ENCODE measurements around the gene MKRN2.
"Not testable (repeated sequence)": the region's sequence is repeated elsewhere in the genome, so short reads cannot be mapped to it uniquely, and the experiment has no call there.

Gene MKRN2

DNA sequence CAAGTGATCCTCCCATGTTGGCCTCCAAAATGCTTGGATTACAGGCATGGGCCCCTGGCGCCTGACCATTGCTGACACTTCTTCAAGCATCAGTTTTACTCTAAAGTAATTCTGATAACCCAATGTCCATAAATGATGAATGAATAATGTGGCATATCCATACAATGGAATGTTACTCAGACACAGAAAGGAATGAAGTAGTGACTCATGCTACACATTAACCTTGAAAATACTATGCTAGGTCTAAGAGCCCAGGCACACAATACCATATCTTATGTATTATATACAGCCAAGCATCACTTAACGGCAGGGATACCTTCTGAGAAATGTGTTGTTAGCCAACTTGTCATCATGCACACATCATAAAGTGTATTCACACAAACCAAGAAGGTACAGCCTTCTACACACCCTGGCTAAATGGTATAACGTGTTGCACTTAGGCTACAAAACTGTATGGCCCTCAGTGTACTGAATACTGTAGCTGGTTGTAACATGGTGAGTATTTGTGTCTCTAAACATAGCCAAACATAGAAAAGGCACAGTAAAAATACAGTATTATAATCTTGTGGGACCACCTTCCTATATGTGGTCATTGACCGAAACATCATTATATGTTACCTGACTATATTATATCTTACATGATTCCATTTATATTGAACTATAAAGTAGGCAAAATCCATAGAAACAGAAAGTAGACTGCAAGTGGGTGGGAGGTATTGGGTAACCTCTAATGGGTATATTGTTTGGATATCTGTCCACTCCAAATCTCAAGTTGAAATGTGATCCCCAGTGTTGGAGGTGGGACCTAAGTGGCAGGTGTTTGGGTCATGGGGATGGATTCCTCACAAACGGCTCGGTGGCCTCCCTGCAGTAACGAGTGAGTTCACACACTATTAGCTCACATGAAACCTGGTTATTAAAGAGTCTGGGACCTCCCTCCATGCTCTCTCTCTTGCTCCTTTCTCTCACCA, 31.4 kb downstream of the MKRN2 start:
- no peak for DNase-seq (ENCODE audit: low spot score)

DNA sequence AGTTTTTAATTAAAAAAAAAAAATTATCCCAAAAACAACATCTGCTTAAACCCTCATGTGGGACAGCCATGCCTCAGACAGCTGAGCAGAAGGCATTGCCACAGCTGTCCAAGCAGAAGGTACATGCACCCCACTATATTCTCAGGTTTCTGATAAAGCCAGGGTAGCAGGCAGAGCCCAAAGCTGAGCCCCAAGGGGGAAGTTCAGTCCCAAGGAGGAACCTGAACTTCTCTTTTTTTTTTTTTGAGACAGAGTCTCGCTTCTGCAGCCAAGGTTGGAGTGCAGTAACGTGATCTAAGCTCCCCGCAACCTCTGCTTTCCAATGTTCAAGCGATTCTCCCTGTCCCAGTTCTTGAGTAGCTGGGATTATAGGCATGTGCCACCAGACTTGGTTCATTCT, 33.2 kb downstream of the MKRN2 start:
- DNase-seq (ENCODE audit: low spot score) = no peak

DNA sequence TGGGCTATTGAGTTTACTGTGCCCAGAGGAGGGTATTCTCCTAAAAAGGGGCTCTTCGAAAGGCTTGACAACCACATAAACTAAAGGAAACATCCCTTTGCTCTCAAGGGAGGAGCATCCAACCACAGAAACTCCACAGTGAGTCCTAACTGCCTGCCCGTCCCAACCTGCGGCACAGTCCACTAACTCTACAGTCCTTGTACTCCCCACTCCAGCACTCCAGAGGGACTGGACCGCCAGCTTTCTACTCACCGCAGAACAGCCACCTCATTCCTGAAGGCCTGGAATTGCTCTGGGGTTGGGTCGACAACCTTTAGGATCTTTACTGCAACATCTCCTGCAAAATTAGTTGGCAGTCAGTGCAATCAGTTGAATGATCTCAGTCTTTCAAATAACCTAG, 34.6 kb downstream of the MKRN2 start:
- no peak for DNase-seq (ENCODE audit: low spot score)

DNA sequence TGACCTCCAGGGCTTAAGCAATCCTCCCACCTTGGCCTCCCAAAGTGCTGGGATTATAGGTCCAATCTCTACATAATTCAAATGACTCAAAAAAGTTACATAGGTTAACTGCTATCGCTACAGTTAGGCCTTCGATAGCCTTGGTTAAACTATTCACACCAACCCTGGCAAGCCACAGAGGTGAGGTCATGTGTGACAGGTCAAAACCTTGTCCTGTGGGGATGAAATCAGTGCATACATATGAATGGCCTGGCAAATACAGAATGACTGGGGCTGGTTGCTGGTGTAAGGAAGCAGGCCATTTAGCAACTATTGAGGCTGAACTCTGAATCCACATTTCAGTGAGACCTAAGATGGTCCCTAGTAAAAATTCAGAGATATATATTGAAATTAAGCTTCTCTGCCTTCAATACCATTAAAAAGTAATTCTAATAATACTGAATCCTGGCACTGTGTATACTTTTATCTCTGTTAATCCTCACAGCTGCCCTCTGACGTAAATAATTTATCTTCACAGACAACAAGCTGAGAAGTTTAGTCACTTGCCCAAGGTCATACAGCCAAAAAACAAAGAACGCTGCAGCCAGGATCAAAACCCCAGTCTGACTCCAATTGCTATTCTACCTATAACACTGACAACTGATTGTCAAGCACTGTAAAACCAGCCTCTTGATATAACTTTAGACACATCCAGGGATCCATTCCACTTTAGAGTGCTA, 35.3 kb downstream of the MKRN2 start:
- DNase-seq (ENCODE audit: low spot score) = no peak

DNA sequence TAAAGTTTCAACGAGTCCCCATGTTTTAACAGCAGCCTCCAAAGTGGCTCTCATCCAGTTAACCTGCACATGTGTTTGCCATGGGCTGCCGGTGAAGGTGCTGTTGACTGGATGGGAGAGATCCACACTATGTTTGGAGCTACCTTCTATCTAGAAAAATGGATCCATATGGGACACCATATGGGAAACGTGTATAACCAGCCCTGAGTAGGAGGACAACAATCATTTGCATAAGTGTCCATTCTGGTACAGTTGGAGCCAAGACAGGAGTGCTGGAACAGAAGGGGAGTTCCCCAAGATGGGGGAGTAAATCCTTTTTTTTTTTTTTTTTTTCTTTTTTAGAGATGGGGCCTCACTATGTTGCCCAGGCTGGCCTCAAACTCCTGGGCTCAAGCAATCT, 36.6 kb downstream of the MKRN2 start:
- DNase-seq (ENCODE audit: low spot score) = no peak

DNA sequence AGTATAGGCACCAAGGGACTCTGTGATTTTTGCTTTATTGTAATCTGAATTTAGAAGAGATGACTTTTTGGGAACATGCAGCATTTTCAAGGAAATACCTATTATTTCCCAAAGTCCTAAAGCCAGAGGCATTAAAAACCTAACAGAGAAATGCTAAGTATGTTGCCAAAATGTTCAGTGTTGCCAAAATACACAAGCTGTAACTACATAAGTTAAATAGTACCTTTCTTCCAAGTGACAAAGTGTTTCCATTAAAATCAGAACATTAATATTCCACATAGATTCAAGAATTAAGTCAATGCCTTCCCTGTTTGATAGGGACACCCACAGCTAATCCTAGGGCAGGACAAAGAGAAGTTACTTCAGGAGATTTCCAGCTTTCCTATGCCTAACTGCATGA, 42.0 kb downstream of the MKRN2 start:
- no peak for DNase-seq (ENCODE audit: low spot score)

DNA sequence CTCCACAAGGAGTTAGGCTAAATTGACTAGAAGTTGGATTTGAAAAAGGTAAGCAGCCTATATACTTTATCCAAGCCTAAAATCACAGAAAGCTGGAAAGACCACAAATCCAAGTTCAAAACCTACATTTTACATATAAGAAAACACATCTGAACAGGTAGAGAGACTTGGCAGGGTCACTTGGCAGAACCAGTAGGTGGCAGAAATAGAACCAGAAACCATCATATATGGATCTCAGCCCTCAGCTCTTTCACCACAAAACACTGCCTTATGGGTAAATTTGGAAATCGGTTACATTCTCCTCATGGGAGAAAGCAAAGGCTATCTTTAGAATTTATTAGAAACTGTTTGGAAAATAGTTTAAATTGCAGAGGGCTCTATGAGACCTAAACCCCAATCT, 44.2 kb downstream of the MKRN2 start:
- no peak for DNase-seq (ENCODE audit: low spot score)

DNA sequence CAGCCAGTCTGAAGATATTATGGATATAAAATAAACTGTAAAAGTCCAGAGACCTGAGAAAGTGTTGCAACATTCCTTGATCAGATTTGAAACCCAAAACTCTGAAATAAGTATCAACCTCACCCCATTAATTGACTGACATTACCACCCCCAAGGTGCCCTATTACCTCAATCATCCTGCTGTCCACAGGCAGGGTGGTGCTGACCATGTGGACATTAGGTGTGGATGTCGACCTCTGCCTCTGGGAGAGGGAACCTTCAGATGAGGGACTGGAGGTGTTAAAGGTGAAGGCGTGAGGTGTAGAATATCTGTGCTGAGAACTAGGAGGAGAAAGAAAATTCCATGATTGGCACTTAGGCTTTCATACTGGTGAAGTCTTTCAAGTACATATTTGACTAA, 47.1 kb downstream of the MKRN2 start:
- DNase-seq (ENCODE audit: low spot score) = no peak

DNA sequence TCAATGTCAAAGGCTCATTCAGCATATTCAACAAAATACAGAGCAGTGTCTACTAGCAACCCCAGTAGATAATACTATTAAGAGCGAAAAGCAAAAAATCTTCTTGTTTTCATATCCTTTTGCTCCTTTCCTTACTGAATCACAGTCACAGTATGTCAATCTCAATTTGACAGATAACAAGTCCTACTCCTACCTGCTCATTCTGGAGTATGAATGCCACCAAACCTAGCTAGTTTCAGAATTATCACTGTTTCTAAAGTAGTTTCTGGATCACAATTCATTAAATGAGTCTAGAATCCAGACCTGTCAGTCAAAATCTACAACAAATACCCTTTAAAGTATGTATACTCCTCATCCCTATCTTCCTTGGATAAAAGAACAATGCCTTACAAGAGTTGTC, 51.5 kb downstream of the MKRN2 start:
- no peak for DNase-seq (ENCODE audit: low spot score)

DNA sequence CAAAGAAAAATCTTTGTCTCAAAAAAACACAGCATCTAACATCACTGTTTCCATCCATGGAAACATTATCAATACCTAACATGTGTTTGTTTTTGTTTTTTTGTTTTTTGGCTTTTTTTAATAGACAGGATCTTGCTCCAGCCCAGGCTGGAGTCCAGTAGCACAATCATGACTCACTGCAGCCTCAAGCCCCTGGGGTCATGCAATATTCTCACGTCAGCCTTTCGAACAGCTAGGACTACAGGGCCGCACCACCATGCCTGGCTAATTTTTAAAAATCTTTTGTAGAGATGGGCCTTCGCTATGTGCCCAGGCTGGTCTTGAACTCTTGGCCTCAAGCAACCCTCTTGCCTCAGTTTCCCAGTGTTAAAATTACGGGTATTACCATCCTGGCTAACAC, 54.2 kb downstream of the MKRN2 start:
- DNase-seq (ENCODE audit: low spot score) = no peak

DNA sequence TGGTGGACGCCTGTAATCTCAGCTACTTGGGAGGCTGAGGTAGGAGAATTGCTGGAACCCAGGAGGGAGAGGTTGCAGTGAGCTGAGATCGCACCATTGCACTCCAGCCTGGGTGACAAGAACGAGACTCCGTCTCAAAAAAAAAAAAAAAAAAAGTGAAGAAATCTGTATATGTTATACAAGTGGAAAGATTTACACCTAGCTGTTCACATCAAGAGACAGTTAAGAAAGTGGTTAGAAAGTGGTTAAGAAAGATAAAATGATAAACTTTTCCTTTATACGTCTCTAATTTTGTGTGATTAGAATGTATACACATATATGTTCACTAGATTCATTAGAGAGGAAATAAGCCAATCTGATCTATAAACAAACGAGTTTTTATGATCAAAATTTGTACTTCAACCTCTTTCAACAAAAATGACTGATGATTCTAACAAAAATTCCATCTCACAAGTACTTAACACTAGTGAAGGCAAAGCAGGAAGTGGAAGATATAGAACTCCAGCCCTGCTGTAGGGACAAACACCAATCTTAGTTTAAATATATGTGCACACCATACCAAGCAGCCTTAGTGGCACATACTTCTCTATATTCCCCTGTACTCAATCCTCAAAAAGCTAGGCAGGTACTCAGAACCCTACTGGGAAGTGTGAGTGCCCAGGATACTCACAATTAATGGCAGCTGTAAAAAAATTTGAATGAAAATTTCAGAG, 55.8 kb downstream of the MKRN2 start:
- no peak for DNase-seq (ENCODE audit: low spot score)

DNA sequence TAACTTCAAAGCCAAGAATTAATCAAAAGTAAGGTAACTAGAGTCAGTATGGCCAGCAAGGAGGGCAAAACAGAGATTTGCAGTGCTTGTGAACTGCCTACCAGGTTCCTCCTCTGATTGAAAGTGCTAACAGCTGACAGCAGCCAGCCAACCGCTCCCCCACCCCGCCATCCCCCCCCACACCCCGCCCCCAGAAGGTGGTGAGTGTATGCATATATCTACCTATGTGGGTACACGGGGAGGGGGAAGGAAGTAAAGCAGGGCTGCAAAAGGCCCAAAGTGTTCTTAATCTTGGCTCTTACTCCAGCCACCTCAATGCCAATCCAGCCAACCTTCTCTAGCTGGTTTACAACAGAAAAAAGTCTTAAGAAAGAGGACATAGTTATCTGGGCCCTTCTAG, 56.4 kb downstream of the MKRN2 start:
- no peak for DNase-seq (ENCODE audit: low spot score)

DNA sequence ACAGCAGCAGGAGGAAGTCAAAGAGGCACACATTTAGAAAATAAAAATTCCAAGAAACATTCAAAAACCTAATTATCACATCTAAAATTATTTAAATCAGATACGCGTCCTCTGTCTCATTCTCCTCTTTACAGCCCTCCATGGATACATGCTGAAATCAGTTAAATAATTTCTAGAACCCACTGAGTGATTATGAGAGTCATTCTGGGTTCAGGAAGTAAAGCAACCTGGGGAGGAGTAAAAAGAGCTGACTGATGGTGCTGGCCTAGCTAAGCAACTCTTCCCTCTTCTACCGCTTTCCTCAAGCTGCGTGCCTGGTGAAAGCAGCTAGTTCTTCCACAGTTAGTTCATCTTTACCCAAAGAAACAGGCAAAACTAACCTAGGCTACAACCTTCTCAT, 58.4 kb downstream of the MKRN2 start:
- DNase-seq (ENCODE audit: low spot score) = no peak

DNA sequence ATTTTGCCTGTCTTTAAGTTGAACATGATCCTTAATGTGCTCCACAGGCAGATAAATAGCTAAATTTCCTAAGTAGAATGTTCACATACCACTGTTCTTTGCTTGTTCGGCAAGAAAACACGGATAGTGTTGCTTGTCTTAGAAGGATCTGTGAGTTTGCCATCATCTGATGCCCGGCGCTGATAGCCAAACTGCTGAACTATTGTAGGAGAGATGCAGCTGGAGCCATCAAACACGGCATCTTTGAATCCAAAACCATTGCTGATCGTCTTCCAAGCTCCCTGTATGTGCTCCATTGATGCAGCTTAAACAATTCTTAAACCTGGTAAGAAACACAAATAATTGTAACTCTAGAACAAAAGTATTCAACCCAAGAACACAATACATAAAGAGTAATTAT, 61.5 kb downstream of the MKRN2 start:
- no peak for DNase-seq (ENCODE audit: low spot score)

DNA sequence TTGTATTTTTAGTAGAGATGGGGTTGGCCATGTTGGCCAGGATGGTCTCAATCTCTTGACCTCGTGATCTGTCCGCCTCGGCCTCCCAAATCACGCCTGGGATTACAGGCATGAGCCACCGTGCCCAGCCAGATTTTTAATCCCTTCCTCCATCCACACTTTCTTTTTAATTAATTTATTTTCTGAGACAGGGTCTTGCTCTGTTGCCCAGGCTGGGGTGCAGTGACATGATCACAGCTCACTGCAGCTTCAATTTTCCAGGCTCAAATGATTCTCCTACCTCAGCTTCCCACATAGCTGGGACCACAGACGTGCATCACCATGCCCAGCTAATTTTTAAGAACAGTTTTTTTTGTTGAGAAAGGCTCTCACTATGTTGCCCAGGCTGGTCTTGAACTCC, 63.4 kb downstream of the MKRN2 start:
- no peak for DNase-seq (ENCODE audit: low spot score)

DNA sequence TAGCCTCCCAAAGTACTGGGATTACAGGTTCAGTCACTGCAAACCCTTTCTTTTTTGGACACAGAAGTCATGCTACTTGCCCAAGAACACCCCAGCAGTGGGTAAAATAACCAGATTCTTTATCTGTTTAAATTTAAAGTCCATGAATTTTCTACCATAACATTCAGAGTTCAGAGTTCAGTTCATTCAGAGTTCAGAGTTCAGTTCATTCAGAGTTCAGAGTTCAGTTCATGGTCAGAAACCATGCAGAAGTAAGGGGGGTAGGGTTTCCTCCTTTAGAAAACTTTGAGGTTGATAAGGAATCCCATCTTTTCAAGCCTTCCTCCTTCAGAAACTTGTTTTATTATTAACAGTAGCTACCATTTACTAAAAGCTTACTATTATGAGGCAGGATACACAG, 63.8 kb downstream of the MKRN2 start:
- no peak for DNase-seq (ENCODE audit: low spot score)

DNA sequence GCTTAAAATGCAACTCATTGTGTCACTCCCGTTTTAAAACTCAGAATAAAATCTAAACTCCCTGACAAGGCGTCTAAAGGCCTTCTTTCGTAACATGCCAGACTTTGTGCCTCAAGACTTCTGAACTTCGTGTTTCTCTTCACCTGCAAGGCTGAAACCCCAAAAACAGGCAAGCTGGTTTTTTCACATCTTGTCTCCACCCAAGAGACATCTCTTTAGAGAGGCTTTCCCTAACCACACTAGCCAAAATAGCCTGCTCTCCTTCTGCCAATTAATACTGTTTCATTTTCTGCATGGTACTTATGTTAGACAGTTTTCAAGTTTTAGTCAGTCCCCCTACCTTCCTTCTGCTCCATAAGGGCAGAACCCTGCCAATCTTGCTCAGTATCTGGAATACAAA, 65.4 kb downstream of the MKRN2 start:
- DNase-seq (ENCODE audit: low spot score) = no peak

DNA sequence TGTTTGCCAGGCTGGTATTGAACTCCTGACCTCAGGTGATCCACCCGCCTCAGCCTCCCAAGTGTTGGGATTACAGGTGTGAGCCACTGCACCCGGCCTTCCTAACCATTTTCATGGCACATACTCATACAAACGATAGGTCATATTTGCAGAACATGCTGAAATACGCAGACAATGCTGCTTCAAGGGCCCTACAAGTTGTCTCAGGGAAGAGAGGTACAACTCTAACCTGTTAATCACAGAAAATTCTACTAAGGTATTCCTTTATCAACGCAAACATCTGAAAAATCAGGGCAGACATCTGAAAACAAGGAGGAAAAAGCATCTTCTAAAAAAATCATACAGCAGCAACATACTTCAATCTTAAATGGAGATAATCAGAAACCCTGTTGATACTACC, 67.2 kb downstream of the MKRN2 start:
- no peak for DNase-seq (ENCODE audit: low spot score)

DNA sequence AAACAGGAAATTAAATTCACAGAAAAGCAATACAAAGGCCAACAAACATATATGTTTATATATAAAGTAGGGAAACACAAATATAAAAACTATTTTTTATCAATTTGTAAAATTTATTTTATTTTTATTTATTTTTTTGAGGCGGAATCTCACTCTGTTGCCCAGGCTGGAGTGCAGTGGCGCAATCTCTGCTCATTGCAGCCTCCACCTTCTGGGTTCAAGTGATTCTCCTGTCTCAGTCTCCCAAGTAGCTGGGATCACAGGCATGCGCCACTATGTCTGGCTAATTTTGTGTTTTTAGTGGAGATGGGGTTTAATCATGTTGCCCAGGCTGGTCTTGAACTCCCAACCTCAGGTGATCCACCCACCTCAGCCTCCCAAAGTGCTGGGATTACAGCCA, 68.1 kb downstream of the MKRN2 start:
- DNase-seq (ENCODE audit: low spot score) = not testable (repeated sequence)

DNA sequence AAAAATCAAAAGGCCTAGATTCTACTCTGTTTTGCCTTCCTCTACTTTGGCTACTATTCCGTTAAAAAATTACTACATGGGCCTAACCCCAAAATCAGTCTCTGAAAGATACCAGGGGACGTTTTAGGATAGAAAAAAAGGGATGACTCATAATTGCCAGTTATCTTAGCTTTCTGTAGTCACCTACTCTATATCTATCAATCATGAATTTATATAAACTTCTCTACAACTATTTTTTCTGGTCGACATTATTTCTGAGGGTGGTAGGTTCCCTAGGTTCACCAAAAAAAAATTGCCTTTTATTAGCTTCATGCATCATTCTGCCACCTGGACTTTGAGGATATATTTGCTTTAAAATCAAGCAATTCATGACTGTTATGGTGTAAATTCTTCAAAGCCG, 70.5 kb downstream of the MKRN2 start:
- DNase-seq (ENCODE audit: low spot score) = no peak

DNA sequence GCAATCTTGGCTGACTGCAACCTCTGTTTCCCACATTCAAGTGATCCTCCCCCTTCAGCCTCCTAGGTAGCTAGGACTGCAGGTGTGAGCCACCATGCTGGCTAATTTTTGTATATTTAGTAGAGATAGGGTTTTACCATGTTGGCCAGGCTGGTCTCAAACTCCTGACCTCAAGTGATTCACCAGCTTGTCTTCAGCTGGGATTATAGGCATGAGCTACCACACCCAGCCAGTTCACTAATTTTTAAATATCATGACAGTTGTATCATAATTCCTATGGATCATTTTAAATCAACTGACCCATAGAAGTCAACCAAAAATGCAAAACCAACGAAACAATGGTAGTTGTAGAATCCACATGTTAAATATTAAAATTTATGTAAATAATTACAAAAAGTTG, 71.9 kb downstream of the MKRN2 start:
- no peak for DNase-seq (ENCODE audit: low spot score)

DNA sequence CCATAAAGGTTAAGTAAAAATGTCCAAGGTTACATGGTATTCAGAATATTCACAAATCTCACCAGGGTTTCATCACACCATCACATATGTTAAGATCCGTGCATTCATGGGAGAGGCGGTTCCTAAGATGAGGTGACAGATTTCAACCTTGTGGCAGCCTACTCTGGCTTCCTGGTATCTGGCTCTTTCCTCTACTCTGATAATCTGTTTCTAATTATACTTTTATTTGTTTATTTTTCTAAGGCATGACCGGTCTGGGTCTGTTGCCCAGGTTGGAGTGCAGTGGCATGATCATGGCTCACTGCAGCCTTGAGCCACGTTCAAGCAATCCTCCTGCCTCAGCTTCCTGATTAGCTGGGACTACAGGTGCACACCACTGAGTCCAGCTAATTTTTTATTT, 72.7 kb downstream of the MKRN2 start:
- no peak for DNase-seq (ENCODE audit: low spot score)

DNA sequence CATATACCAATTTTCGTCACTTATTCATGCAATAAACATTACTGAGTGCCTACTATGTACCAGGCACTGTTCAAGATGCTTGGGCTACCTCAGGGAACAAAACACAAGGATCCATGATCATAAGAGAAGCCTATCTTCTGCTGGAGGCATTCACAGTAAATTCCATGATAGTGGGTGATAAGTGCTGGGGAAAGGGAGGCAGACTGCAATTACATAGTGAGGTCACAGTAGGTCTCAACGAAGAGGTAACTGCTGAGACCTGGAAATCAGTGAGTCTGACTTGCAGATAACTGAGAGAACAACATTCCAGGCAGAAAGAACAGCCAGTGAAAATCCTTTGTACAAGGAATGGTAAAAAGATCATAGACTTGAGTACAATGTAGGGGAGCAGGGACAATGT, 73.4 kb downstream of the MKRN2 start:
- no peak for DNase-seq (ENCODE audit: low spot score)
